Keratinocyte (primary cell): Measurements from ENCODE around the gene DCBLD2.

ENCODE experiments used
- CTCF ChIP-seq, 3 experiments: IDR thresholded peaks in 1 of 3; conservative IDR thresholded peaks in 1 of 3; optimal IDR thresholded peaks in 1 of 3; 2 replicates in 2 of 3; 3 replicates in 1 of 3; pipeline versions ENCODE3 to v1.5.1; 2011; ENCODE audit warnings: low read length in 3 of 3, mild to moderate bottlenecking in 3 of 3, moderate library complexity in 2 of 3, control low read depth in 1 of 3, inconsistent platforms in 1 of 3; ENCODE audit not compliant: insufficient read depth in 2 of 3; ENCODE audit errors: extremely low read depth in 1 of 3
- EZH2 ChIP-seq: IDR thresholded peaks from one replicate; pipeline ENCODE4 v1.6.1; 2012; ENCODE audit warnings: inconsistent platforms, mild to moderate bottlenecking, low read length, moderate library complexity

DNA sequence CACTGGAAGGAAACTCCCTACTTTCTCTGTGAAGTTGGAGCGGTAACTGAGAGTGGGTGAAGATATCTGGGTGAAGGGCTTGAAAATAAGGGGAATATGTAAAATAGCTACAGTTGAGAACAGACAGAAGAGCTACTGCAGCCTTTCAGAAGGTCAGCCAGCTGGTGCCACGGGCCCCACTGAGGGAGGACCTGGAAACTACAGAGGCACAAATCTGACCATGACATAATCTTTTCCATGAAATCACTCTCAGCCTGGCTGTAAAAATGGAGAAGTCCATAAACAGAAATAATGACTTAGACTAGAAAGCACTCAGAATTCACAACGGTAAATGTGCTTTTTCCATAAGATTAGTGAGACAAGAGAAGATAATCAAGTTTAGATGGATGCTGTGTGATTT, 91.9 kb downstream of the DCBLD2 start:
- TF ChIP-seq CTCF (optimal IDR thresholded peaks at IDR 0.05 in 1 of 3, IDR thresholded peaks at IDR 0.05 in 1 of 3, conservative IDR thresholded peaks at IDR 0.05 in 1 of 3; ENCODE audit: extremely low read depth in 1 of 3, insufficient read depth in 2 of 3, low read length in 3 of 3) = no peak
- TF ChIP-seq EZH2 = no peak
